GM10266 (cell line): Measurements from ENCODE around the gene STRBP.
"Not testable (repeated sequence)": the region's sequence is repeated elsewhere in the genome, so short reads cannot be mapped to it uniquely, and the experiment has no call there.

ENCODE experiments used
- DNase-seq: peaks from one replicate; pipeline ENCODE4 v3.0.0; 2012; ENCODE audit errors: extremely low spot score
- TF ChIP-seq, protein P1 (sequence below): IDR thresholded peaks from 2 replicates; pipeline ENCODE4 v1.5.1; 2012; ENCODE audit warnings: mild to moderate bottlenecking, low read depth; ENCODE audit not compliant: control insufficient read depth, insufficient read depth; ENCODE audit errors: missing control alignments

STRBP gene

DNA sequence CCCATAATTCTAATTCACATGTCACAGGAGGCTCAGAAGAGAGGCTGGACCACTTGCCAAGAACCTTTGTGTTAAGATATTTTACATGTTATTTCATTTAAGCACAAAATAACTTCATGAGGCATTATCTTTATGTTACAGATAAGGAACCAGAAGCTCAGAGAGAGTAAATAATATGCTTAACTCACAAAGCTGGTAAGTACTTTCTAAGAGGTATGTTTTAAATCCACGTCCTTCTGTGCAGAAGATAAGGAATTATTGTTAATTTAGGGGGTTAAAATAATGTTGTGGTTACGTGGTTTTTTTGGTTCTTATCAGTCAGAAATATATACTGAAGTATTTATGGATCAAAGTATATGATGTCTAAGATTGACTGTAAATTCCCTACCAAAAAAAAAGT is 8.0 kb downstream of the STRBP start:
- TF ChIP-seq, protein P1, sequence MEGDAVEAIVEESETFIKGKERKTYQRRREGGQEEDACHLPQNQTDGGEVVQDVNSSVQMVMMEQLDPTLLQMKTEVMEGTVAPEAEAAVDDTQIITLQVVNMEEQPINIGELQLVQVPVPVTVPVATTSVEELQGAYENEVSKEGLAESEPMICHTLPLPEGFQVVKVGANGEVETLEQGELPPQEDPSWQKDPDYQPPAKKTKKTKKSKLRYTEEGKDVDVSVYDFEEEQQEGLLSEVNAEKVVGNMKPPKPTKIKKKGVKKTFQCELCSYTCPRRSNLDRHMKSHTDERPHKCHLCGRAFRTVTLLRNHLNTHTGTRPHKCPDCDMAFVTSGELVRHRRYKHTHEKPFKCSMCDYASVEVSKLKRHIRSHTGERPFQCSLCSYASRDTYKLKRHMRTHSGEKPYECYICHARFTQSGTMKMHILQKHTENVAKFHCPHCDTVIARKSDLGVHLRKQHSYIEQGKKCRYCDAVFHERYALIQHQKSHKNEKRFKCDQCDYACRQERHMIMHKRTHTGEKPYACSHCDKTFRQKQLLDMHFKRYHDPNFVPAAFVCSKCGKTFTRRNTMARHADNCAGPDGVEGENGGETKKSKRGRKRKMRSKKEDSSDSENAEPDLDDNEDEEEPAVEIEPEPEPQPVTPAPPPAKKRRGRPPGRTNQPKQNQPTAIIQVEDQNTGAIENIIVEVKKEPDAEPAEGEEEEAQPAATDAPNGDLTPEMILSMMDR, result no peak
- DNase-seq, result no peak

DNA sequence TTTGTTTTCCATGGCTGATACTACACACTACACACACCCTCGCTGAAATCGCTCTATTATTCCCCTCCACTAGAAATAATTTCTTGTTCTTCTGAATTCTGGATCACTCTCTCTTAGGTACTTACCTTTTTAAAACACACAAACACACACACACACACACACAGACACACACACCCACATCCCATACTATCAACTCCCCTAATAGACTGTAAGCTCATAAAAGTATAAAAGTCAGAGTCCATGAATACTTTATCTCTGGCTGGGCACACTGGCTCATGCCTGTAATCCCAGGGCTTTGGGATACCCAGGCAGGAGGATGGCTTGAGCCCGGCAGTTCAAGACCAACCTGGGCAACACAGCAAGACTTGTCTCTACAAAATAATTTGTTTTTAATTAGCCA is 11.1 kb downstream of the STRBP start:
- TF ChIP-seq, protein P1, result no peak

DNA sequence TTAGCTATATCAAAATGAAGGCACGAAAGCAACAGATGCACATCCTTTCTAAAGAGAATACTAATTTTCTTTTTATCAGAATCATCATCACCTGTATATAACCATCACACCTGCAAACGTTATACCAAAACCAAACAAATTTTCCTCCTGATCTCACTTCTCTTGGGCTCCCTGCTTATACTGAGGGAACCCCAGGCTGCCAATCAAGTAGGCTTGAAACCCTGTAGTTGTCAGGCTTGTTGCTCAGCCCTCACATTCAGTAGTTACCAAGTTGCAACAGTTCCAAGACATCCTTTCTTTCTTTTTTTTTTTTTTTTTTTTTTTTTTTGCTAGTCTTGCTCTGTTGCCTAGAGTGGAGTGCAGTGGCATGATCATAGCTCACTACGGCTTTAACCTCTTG is 12.7 kb downstream of the STRBP start:
- TF ChIP-seq, protein P1, result no peak
- DNase-seq, result no peak

More for the DNA sequence above, 11.1 kb downstream of the STRBP start:
- DNase-seq, result no peak

DNA sequence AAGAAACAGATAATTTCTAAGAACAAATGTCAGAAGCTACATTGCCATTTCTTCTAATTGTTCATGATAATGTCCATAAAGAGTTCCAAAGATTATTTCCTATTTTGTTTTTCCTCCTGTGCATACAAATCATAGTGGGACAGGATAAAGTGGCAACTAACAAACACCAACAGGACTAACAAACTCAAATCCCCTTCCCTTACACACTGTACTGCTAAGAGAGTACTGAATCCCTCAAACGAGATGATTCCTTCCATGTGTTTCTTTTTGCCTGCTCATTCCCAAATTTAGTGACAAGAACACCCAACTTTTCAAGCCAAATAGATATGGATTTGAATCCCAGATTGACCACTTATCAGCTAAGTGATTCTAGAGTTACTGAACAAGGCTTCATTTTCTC is 15.2 kb downstream of the STRBP start:
- DNase-seq, result no peak
- TF ChIP-seq, protein P1, result no peak

DNA sequence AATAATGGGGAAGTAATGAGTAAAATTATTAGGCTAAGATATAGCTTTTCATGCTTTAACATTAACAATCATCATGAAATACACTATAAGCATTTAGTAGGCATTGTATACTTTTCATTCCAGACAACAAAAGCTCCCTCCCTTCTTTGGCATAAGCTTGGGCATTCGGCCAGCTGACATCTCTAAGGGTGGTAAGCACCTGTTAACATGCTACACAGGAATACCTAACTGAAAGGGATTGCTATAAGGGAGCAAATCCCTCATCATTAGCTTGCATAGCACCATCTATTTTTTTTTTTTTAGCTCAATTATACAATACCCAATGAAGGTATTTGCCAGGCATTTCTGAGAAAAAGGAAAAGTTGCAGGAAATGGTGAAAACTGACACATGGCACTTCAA is 16.6 kb downstream of the STRBP start:
- no peak for DNase-seq
- TF ChIP-seq, protein P1, result no peak

DNA sequence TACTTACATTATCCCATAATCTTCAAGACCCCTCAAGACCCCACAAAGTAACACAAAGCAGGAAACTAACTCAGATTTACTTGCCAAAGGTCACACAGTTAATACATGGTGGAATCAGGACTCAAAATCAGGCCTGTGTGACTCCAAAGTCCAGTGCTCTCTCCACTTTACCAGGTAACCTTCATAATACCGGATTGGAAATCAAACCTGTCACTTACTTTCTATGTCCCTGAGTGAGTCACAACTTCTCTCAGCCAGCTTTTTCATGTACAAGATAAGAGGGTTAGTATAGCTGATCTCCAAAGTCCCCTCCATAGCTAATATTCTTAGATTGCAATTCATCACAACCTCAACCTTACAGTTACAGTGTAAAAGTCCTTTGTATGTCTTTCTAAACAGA is 17.1 kb downstream of the STRBP start:
- TF ChIP-seq, protein P1, result no peak
- DNase-seq, result no peak

DNA sequence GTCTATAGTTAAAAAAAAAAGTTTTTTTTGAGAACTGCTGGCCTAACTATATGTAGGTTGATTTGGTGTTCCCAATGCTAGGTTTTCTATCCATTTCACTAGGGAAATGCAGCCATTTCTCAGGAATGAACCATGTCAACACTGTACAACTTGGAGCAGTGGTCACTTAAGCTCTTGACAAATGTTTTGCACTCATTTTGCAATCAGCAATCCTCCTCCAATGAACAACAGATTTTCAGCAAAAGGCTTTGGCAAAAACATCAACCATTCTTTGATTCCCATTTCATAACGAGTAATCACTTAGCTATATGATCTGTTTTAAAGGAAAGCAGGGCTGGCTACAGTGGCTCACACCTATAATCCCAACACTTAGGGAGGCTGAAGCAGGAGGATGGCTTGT is 17.9 kb downstream of the STRBP start:
- TF ChIP-seq, protein P1, result no peak
- DNase-seq, result no peak

DNA sequence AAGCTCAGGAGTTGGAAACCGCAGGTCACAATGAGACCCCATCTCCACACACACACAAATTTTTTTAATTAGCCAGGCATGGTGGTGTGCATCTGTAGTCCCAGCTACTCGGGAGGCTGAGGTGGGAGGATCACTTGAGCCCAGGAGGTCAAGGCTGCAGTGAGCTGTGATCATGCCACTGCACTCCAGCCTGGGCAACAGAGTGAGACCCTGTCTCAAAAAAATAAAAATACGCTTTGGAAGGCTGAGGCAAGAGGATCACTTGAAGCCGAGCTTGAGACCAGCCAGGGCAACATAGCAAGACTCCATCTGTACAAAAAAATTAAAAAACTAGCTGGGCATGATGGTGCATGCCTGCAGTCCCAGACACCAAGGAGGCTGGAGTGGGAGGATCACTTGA is 19.2 kb downstream of the STRBP start:
- not testable (repeated sequence) for DNase-seq
